ENCODE results near the gene PICK1.
"Not testable (repeated sequence)": the region's sequence is repeated elsewhere in the genome, so short reads cannot be mapped to it uniquely, and the experiment has no call there.

The PICK1 gene

DNA sequence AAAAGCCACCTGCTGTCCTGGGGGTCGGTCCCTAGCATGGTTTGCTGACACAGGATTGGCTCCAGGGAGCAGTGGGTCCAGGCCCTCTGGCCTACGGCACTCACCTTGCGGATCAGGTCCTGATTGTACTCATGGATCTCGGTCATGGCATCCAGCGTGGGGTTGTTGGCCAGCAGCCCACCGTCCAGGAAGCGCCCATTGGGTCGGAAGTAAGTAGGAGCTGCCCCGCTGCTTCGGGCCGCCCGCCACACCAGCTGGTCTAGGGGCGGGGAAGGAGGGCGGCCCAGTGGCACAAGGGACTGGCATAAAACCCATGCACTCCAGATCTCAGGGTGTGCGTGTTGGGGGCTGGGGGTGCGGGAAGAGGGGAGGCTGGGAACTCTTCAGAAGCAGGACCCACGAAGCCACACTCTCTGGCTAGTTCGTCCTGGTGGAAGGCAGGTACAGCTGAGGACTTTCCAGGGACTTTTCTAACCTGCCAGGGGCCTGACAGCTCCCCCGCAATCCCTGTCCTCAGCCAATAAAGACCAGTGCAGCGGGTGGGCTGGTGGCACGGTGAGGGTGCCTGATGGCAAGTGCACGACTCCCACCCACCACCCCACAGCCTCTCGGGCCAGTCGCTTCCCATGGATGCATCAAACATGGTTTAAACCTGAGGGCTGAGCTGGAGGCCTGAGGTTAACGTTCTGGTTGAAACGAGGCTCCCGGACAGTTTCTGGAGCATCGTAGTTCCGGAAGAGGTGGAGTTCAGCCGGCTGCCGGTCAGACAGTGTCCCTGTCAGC lies 58.4 kb downstream of the PICK1 start:
- DNase-seq (ENCODE audit: low read depth) = no peak

DNA sequence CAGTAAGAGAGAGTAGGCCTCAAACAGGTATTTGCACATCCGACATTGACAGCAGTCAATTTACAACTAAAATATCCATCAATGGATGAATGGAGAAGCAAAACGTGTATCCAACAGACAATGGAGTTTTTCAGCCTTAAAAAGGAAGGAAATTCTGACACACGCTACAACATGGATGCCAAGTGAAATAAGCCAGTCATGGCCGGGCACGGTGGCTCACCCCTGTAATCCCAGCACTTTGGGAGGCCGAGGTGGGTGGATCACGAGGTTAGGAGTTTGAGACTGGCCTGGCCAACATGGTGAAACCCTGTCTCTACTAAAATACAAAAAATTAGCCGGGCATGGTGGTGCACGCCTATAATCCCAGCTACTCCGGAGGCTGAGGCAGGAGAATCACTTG lies 60.4 kb downstream of the PICK1 start:
- not testable (repeated sequence) for DNase-seq (ENCODE audit: low read depth)

GRCh38 chr22:38118182-38118581 lies 61.0 kb downstream of the PICK1 start:
- no peak for DNase-seq (ENCODE audit: low read depth)

DNA sequence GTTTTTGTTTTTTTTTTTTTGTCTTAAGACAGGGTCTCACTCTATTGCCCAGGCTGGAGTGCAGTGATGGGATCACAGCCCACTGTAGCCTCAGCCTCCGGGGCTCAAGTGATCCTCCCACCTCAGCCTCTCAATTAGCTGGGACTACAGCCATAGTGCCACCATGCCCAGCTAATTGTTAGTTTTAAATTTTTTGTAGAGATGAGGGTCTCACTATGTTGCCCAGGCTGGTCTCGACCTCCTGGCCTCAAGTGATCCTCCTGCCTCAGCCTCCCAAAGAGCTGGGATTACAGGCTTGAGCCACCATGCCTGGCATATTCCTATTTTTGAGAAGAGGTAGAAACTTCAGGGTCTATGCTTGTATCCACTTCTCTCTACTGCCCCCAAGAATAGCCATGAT lies 61.5 kb downstream of the PICK1 start:
- DNase-seq (ENCODE audit: low read depth) = not testable (repeated sequence)

DNA sequence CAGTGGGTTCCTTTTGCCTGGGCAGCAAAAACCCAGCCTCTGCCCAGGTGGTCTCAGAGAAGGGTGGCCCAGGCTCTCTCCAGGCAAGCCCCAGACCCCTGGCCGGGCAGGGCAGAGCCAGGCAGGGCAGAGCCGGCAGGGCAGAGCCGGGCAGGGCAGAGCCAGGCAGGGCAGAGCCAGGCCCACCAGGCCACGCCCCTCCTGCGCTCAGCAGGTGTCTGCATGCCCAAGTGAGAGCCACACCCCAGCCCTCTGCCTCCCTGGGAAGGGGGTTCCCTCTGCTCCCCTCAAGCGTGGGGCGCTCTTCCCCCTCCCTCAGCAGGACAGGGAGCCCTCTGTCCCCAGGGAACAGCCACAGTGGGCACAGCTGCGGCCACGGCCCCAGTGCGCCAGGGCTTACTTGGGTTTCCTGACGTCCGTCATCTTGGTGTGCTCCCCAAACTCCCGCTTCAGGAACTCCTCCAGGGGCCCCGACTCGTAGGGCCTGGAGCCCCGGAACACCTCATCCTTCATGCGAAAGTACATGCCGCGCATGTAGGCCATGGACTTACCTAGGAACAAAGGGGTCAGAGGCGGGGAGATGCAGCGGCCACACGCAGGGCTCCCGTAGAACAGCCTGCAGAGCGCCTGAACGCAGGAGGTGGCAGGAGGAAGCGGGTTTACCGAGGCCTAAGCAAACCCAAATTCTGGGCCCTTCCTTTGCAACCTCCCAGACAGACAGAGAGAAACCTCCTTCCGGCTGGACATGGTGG lies 63.3 kb downstream of the PICK1 start:
- DNase-seq (ENCODE audit: low read depth) = no peak

GRCh38 chr22:38122616-38123015 lies 65.4 kb downstream of the PICK1 start:
- no peak for DNase-seq (ENCODE audit: low read depth)

DNA sequence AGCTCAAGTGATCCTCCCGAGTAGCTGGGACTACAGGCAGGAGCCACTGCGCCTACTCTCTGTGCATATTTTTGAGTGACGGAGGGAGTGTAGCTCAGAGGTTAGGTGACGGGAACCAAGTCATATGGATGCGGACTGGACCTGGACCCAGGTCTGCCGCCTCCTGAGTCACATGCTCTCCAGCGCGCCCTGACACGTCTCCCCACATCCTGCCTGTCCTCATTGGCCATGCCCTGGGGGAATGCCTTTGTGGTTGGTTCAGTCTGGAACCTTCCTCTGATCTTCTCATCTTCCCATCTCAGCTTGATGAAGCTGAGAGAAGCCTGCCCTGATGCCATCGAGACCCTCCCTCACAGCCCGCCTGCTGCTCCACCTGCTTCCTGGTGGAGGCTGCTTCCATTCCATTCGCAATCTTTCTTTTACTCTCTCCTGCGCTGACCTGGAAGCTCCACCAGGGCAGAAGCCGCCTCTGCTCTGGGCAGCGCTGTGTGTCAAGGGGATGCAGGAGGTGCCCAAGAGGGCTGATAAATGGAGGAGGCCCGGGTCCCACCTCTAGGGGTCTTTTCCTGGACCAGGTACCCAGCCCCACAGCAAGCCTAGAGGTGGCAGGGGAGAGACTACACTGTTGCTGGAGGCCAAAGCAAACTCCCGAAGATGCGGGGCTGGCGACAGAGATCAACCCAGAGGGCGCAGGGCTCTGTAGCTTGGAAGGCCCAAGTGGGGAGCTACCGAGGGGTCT lies 67.2 kb downstream of the PICK1 start:
- DNase-seq (ENCODE audit: low read depth) = no peak

GRCh38 chr22:38125038-38125610 lies 67.9 kb downstream of the PICK1 start:
- no peak for DNase-seq (ENCODE audit: low read depth)

Data from fibroblast of gingiva (primary cell).